HG03575 (cell line): Measurements from ENCODE around the gene C2CD4D.
"Not testable (repeated sequence)": the region's sequence is repeated elsewhere in the genome, so short reads cannot be mapped to it uniquely, and the experiment has no call there.

Source experiments
- ATAC-seq: cut with Tn5 transposase; IDR thresholded peaks from one replicate; pipeline ENCODE4 v1.9.1; 2021; ENCODE audit not compliant: unreplicated experiment, insufficient number of reproducible peaks, low FRiP score; ENCODE audit errors: extremely low read depth

Gene C2CD4D

DNA sequence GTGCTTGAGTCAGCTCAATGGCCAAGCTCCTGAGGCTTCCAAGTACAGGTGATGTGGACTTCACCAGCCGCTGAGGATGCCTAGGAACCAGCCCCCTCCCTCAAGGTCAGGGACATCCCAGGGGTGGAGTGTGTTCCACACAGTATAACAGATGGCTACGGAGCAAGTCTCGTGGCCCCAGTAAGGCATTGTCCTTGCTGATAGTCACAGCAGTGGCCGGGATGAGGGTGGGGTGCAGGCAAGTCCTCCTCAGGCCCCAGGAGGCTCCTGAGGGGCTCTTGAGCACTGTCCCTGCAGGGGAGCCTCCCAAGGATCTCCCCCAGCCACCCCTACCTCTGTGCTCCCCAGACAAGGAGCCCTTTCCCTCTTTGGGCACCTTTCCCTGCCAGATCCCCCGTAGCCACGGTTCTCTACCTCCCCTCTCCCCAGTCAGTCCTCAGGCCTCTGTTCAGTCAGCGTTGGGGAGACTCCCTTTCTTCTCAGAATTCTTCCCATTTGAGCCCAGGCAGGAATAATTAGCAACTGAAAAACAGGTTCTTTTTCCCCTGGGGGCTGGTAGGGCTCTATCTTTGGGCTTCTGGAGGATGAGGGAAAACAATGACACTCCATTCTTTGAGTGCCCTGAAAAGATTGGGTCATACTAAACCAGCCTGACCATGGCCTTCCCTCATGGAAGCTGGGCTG lies 21.0 kb upstream of the C2CD4D start:
- ATAC-seq: no peak

DNA sequence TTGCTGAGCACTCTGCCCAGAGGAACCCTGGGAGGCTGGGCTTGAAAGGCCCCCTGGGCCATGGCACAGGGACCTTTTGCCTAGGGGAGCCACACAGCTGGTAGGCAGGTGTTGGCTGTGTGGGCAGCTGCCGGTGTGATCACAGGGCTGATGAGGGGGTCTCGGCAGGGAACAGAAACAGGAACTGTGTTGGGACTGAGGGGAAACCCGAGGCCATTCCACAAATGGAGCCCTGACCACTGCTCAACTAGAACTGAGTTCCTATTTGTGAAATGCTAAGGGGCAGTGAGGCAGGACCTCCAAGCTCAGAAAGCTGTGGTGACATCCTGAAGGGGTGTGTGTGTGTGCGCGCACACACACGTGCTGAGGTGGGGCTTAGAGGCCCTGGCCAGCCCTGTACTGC lies 20.3 kb upstream of the C2CD4D start:
- no peak for ATAC-seq

DNA sequence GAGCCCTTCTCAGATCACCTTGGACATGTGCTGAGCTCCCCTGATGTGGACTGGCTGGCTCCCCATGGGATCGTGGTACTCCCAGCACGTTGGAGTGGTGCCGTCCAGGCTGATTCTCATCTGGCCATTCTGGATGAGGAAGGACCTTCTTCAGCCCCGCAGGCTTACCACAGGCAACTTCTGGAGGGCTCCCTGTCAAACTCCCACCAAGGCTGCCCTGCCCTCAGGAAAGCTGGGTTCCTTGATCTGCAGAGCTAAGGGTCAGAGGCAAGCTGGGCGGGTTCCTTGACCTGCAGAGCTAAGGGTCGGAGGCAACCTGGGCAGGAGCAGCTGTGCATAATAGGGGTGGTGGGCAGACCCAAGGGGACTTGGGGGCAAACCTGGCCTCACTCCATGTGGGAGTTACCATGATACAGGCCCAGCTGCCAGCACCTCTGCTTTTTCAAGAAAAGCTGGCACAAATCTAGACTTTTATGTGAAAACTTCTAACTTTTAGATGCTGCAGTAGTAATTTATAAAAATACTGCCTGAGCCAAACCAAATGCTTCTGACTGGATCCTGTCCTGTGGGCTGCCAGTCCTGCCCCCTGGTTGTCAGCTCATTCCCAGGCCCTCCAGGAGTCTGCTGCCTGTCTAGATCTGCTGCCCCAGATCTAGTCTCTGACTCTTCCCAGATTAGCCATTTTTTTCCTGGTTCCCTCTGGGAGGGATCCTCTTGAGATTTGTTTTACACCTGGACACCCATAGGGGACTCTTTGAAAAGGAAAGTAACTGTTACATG lies 19.5 kb upstream of the C2CD4D start:
- ATAC-seq: no peak

DNA sequence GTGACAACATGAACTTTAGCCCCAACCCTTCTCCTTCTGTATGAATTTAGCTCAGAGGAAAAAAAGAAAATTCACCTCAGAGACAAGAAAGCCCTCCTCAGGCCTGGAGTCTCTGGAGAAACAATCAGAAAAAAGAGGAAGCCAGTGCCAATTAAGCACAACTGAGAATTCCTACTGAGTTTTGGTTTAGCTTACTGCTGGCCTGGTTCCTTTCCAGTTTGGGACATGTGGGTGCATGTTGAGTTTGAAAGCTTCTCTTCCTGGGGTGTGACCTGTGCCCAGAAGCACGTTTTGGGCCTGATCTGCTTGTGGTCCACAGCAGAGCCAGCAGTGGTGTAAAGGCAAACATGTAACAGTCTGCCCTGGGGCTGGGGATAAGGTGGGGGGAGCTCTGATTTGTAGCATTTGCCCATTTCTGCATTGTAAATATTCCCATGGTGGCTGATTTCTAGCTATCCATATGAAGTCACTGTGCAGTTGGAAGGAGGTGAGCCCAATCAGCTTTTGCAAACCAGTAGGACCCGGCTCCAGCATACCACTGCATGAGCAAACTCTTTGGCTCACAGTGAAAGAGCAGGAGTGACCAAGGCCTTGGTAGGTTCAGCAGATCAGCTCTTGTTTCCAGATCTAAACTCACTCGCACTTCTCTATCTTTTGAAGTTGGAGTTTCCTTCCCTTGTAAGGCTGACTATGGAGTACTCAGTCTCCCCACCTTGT lies 18.6 kb upstream of the C2CD4D start:
- no peak for ATAC-seq

DNA sequence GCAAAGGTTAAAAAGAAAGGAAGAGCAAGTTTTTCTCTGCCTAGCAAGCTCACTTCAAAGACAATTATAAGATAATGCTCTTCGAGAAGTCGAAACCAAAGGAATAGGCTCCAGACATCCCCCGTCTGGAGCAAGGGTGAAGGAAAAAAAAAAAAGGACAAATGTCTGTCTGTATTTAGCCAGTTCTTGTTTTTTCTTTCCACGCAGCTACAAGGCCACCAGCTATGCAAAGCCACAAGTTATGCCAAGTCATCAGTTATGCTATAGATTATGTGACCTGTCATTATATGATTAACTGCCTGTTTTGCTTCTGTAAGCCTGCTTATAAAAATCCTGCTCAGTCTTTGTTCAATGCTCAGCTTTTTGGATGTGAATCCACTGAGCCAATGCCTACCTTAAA lies 16.3 kb upstream of the C2CD4D start:
- no peak for ATAC-seq

DNA sequence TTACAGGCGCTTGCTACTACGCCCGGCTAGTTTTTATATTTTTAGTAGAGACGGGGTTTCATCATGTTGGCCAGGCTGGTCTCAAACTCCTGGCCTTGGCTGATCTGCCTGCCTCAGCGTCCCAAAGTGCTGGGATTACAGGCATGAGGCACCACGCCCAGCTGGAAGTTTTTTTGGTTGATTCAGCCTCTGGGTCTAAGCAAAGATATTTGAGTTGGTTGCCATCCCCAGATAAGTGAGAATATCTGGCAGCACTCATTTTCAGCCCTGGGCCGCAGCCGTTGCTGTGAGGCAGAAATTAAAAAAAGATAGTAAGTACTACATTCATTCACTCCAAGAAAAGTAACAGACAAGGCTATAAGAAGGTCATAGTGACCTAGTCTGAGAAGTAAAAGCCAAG lies 15.9 kb upstream of the C2CD4D start:
- ATAC-seq: not testable (repeated sequence)

DNA sequence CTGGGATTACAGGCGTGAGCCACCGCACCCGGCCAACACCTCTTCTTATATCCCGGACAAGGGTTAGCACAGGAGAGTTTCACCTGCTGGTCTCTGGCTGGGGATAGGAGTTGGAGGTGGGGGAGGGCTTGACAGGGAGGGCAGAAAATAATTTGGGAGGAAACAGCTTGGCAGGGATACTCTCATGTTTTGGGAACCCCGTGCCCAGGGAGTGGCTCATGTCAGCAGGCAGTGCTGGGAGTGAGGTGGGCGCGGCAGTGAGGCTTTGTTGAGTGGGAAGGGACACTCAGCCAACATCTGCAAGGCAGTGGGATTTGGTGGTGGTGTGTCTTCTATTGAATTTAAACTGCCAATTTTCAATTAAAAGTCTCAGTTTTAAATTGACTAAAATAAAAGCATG lies 15.0 kb upstream of the C2CD4D start:
- no peak for ATAC-seq

DNA sequence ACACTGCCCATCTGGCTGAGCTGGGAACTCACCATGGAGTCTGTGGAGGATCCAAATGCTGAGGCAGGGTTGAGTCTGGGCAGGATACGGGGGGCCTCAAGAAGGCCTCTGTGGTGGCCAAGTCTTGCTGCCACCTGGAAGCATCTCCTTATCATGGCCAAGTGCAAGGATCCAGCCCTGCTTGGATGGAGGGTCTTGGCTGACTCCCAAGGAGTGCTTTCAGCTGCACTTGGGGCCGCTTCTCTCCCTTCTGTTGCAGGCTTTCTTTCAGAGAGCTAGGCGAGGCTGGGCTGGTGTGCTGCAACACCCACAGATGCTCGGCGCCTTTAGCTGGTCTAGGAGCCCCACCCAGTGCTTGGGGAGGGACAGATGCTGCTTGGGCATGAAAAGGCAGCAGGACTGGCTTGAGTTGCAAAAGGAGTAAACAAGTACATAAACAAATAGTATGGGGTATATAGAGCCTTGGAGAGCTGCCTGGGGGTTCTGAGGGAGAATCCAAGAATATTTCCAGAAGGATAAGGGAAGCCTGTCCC lies 13.9 kb upstream of the C2CD4D start, which contains the start of gene THEM5:
Gene THEM5 (minus strand): TSS at position 302 of the 533 bp plus-strand sequence. CDS start 147 bp downstream, at position 155.
- ATAC-seq: no peak

DNA sequence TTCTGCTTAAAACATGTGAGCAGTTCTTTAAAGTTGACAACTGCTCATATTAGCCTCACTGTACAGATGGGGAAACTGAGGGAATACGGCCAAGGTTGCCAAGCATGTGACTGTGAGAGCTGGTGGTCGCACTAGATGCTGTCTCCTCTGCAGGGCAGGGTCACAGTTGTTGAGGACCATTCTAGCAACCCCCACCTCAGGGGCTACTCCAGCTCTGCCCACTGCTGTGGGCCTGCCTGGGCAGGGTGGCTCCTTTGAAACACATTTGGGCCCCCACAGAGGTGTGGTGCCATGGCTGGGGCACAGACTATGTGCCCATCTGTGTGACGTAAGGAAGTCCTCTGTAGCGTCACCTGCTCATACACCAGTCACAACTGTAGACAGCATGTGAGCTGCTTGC lies 13.1 kb upstream of the C2CD4D start:
- no peak for ATAC-seq

DNA sequence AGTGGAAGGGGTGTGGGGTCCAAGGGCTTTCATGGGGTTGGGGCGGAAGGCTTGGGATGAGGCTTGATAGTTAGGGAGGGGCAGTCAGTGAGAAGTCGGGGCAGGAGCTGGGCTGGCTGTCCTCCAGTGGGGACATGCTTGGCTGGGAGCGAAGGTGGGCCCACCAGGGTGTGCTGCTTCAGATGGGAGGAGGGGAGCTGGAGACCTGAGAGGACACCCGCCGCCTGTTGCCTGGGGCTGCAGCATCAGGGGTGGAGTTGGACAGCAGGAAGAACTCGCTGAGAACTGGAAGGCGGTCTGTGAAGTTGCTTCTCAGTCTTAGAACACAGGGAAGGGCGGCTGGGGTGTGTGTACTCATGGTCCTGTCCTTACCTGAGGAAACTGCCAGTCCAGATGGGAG lies 12.3 kb upstream of the C2CD4D start:
- no peak for ATAC-seq

DNA sequence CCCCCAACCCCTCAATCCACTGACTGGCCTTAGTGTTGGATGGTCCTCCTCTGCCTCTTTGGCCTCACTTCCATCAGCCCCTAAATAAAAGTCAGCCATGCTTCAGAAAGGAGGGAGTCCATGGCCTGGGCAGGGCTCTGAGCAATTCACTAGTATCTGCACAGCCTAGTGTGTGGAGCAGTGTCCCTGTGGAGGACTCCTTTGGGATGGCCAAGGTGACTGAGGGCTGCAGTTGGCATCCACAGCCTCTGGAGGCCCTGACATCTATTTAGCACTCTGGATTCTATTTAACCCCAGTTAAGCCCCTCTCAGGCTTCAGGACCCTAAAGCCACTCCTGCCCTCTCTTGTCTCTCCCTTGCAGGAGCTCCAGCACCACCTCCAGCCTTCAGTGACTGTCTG lies 10.3 kb upstream of the C2CD4D start:
- no peak for ATAC-seq

DNA sequence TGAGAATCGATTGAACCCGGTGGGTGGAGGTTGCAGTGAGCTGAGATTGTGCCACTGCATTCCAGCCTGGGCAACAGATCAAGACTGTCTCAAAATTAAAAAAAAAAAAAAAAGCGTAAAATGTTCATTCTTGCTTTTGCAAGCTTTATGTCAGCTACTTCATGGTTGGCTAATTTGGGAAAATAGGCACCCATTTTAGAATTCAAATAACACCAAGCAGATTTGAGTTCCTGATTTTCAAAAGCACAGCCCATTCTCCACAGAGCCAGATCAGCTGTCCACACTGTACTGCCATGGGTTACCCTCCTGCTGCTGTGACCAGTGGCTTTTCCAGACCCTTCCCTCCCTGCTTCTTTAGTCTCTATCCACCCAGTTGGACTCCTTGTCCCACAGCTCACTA lies 9.5 kb upstream of the C2CD4D start:
- ATAC-seq: no peak

DNA sequence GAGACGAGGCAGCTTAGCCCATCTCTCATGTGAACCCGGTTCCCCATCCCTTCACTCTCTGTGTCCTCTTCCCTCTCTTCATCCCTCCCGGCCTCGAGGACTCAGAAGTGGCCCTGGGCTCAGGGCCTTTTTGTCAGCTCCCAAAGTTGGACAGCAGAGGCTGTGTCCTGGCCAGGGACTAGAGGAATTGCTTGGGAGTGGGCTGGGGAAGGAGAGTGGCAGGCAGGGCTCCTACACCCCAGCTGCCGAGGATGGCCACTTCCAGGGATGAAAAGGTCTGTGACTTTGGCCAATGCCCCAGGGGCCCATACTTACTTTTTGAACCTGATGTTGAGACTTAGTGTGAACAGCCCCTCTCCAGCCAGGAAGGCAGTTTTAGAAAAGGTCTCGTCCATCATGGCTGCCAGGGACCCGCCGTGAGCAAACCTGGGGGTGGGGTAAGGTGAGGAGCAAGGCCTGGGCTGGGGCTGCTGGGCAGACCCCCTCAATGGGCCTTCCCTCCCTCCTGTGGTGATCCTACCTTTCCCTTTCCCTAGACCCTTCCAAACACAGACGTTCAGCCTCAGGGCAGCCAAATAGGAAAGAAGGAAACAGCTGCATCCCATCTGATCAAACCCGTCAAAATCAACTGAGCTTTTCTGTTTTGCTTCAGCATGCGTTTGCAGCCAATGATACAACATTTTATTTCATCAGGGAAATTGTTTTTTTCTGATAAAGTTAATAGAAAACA lies 8.4 kb upstream of the C2CD4D start:
- ATAC-seq: no peak

DNA sequence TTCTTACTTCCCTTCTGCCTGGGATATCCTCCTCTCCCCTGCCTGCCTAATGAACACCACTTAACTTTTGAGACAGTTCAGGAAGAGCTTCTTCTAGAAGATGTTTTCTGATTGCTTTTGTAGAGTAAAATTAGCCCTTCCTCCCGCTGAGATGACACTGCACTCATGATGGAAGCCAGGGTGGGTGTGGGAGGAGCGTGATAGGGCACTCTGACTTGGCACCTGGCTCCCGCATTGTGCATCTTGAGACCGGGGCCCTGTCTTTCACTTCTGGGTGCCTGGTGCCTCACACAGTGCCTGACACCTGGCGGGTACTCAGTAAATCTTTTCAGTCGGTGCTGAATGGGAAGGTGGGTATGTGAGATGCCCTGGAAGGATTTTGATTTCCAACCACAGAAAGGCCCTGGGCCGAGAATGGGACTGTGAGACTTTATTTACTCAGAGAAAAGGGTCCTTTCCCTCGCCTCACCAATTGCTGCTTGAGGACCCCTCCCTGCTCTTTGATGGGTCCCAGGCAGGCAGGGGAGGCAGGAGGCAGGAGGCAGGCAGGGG lies 7.1 kb upstream of the C2CD4D start:
- ATAC-seq: no peak

DNA sequence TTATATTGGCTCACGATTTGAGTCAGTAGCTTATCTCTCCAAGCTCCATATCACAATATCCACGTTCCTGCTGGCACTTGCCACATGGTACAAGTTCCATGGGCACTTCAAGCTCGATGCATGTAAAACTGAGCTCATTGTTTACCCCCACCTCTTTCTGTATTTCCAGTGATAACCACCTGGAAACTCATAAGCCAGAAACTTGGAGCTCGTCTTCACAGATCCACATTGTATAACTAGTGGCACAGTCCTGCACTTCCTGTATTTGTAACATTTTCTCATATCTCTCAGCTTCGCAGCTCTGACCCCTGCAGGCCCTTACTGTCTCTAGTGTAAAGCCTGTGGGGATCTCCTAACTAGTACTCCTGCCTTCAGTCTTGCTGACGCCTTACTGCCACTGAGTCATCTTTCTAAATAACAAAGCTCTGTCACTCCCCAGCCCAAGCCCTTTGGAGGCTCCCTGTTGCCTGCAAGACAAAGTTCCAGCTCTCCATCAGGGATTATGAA lies 6.5 kb upstream of the C2CD4D start:
- no peak for ATAC-seq

DNA sequence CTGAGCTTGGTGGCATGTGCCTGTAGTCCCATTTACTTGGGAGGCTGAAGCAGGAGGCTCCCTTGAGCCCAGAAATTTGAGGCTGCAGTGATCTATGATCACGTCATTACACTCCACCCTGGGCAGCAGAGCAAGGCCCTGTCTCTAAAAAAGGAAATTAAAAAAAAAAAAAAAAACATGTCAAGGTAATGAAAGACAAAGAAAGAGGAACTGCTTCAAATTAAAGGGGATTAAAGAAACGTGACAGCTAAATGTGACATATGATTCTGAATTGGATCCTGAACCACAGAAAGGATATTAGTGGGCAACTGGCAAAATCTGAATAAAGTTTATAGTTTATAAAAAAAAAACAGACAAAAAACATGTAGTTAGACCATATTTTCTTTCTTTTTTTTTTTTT lies 3.8 kb upstream of the C2CD4D start:
- ATAC-seq: no peak

DNA sequence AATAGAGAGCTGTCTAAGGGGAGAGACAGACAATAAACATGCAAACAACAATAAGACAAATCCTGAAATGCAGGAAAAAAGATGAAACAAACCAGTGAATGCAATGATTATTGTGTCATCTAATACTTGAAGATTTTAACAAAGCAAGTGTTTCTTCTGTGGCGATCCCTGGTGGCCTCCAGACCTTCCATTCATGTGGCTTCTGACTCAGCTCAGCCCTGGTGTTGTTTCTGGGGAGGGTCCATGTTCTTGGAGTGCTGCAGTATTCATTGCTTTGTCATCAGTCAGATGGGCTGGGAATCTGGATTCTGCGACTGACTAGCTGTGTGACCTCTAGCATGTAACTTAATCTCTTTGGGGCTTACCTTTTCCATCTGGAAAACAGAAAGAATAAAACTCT lies 1.5 kb upstream of the C2CD4D start:
- no peak for ATAC-seq

DNA sequence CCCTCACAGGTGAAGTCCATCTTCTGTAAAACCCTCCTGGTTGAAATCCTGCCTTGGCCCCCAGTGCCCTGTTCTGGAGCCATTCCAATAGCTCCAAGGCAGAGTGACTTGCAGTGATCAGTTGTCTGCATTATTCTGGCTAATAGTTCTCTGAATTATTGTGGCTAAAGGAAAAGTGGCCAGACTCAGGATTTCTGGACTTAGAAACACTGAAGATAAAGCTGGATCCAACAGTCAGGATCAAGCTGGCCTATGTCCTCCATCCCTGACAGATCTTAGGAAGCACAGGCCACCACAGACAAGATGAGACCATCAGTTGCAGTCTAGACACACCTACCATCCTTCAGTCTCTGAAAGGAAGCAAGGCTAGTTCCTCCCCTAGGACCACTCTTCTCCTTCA lies 801 bp upstream of the C2CD4D start:
- ATAC-seq: no peak

DNA sequence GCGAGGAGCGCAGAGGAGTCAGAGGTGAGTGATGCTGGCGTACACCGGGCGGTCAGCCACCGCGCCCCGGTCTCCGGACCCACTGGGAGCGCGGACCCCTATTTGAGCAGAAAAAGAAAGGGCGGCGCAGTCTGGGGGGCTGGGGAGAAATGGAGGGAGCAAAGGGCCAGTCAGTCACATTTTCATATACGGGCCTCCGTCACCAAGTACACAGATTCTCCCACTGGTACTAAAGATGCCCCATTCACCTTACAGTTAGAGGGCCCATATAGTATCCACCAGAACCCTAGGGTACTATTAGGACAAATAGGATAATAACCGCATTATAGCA lies 573 bp downstream of the C2CD4D start:
- ATAC-seq: no peak
